H1 (cell line): ENCODE data around the gene TNKS2. TPM values are rescaled to one million over a fixed set of nuclear protein-coding genes. Genes with fewer than 3 reads are reported as not detected.

Experiments used
- BRCA1 ChIP-seq: IDR thresholded peaks from 2 replicates; pipeline ENCODE4 v1.6.1; 2012; ENCODE audit warnings: low read depth, low read length, improper control_type of control experiment
- CHD7 ChIP-seq: fragments of 300-600 bp; sonication (generic); IDR thresholded peaks from 2 replicates; pipeline ENCODE4 v1.7.1; 2012; ENCODE audit warnings: low read length, moderate library complexity, mild to moderate bottlenecking, inconsistent platforms; ENCODE audit not compliant: insufficient replicate concordance
- CREB1 ChIP-seq: IDR thresholded peaks from 2 replicates; pipeline ENCODE4 v1.6.1; 2012; ENCODE audit warnings: inconsistent platforms
- EGR1 ChIP-seq: IDR thresholded peaks from 2 replicates; pipeline ENCODE4 v1.6.1; 2011; ENCODE audit warnings: low read depth, low read length, borderline replicate concordance
- NRF1 ChIP-seq: IDR thresholded peaks from 2 replicates; pipeline ENCODE4 v1.6.1; 2011; ENCODE audit warnings: mild to moderate bottlenecking, low read depth, low read length, improper control_type of control experiment
- POU5F1 ChIP-seq: IDR thresholded peaks from 2 replicates; pipeline ENCODE4 v1.6.1; 2011; ENCODE audit warnings: low read depth, mild to moderate bottlenecking, low read length, moderate library complexity
- RAD21 ChIP-seq, 2 experiments: IDR thresholded peaks in 1 of 2; conservative IDR thresholded peaks in 1 of 2; 2 replicates each; pipeline ENCODE4 v1.6.1; 2011; ENCODE audit warnings: low read depth in 2 of 2, low read length in 2 of 2, improper control_type of control experiment in 1 of 2, inconsistent platforms in 1 of 2, mild to moderate bottlenecking in 1 of 2, moderate library complexity in 1 of 2
- TAF7 ChIP-seq: optimal IDR thresholded peaks from 2 replicates; pipeline ENCODE3; 2011; ENCODE audit warnings: low read depth, mild to moderate bottlenecking, inconsistent platforms, low read length, moderate library complexity, borderline replicate concordance
- TCF12 ChIP-seq: IDR thresholded peaks from 2 replicates; pipeline ENCODE4 v1.6.1; 2011; ENCODE audit warnings: low read depth, mild to moderate bottlenecking, low read length
- polyA plus RNA-seq, 7 experiments: library from polyadenylated mRNA; depleted of rRNA in 3 of 7; stranded (reverse) in 5 of 7; unstranded in 2 of 7; fragments of >200 nt in 5 of 7; fragments of 200-250 nt in 2 of 7; gene quantifications; 1 replicate in 5 of 7; 2 replicates in 1 of 7; 4 replicates in 1 of 7; pipeline versions ENCODE4 v1.2.1 to v1.2.3, GENCODE V29; 2011 to 2013; ENCODE audit warnings: missing spikeins in 2 of 7, mixed read lengths in 2 of 7
- total RNA-seq: library from RNA; stranded (reverse); fragmentation: NEBNext Ultra II Directional; extraction: Animal tissue kit (Norgen Biotek cat#: 25700); gene quantifications from 2 replicates; pipeline ENCODE4 v1.2.1, GENCODE V29; 2021
- TF ChIP-seq, protein P1 (sequence below): IDR thresholded peaks from 2 replicates; pipeline ENCODE4 v1.6.1; 2011; ENCODE audit warnings: low read length, improper control_type of control experiment

Gene TNKS2
- total and polyA plus RNA-seq, 2 of the 8 experiments (the other 6 are each of a cell fraction or from before 2014, with no cell fraction given), result 23.3 to 73.6 TPM

DNA sequence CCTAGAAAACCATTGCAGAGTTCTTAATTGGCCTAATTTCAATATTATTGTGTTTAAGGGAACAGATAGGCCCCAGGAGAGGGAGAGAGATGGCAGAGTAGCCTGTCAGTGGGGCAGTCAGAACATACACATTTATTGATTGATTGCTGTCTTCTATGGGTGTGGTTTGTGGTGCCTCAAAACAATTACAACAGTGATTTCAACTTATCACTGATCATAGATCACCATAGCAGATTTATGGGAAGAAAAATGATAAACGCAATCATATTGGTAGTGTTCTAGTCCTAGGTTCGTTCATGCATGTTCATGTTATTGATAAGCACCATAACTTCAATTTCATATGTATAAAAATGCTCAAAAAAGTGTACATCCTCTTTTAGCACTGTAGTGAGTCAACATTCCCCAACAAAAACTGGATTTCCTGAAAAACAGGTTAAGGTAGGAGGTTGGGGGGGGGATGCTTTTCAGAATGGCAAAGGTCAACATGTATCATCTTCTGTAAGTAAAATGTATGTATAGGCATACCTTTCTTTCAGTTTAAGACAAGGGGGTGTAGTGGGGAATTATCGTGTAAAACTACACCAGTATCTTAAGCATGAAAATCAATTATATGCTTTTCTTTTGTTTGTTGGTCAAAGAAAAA, 1.1 kb upstream of the TNKS2 start (continued):
- no peak for TF ChIP-seq CHD7
- TF ChIP-seq POU5F1, result no peak
- TF ChIP-seq, protein P1, sequence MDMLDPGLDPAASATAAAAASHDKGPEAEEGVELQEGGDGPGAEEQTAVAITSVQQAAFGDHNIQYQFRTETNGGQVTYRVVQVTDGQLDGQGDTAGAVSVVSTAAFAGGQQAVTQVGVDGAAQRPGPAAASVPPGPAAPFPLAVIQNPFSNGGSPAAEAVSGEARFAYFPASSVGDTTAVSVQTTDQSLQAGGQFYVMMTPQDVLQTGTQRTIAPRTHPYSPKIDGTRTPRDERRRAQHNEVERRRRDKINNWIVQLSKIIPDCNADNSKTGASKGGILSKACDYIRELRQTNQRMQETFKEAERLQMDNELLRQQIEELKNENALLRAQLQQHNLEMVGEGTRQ, result no peak
- TF ChIP-seq BRCA1, result no peak
- TF ChIP-seq TCF12, result no peak
- TF ChIP-seq NRF1, result no peak
- TF ChIP-seq RAD21 (IDR thresholded peaks at IDR 0.05 in 1 of 2, conservative IDR thresholded peaks at IDR 0.05 in 1 of 2; ENCODE audit: low read depth in 2 of 2, low read length in 2 of 2), result no peak
- no peak for TF ChIP-seq TAF7
- no peak for TF ChIP-seq CREB1
- no peak for TF ChIP-seq EGR1
